Glutamatergic neuron (in vitro differentiated cells): ENCODE results near the gene ALOX15B. TPM values are rescaled to one million over a fixed set of nuclear protein-coding genes. Genes with fewer than 3 reads are reported as not detected.

ENCODE experiments used
- DNase-seq: peaks from one replicate; pipeline ENCODE4 v3.0.0; 2022
- H3K27ac Mint-ChIP-seq: one replicate; pipeline ENCODE4 v1.8.0; 2020; ENCODE audit warnings: mild to moderate bottlenecking, mixed read lengths, inconsistent platforms; ENCODE audit not compliant: unreplicated experiment
- H3K27me3 Mint-ChIP-seq: one replicate; pipeline ENCODE4 v1.8.0; 2020; ENCODE audit warnings: mild to moderate bottlenecking, moderate library complexity, mixed read lengths, inconsistent platforms; ENCODE audit not compliant: unreplicated experiment
- H3K36me3 Mint-ChIP-seq: one replicate; pipeline ENCODE4 v1.8.0; 2020; ENCODE audit warnings: mild to moderate bottlenecking, mixed read lengths, inconsistent platforms; ENCODE audit not compliant: unreplicated experiment
- H3K4me1 Mint-ChIP-seq: one replicate; pipeline ENCODE4 v1.8.0; 2020; ENCODE audit warnings: mild to moderate bottlenecking, low read depth, mixed read lengths, inconsistent platforms; ENCODE audit not compliant: unreplicated experiment
- H3K4me3 Mint-ChIP-seq: one replicate; pipeline ENCODE4 v1.8.0; 2020; ENCODE audit warnings: mild to moderate bottlenecking, mixed read lengths, inconsistent platforms; ENCODE audit not compliant: unreplicated experiment
- H3K9me3 Mint-ChIP-seq: one replicate; pipeline ENCODE4 v1.8.0; 2020; ENCODE audit warnings: mild to moderate bottlenecking, moderate library complexity, mixed read lengths, inconsistent platforms; ENCODE audit not compliant: unreplicated experiment
- total RNA-seq: library from RNA; stranded (reverse); fragmentation: NEBNext Ultra II Directional; extraction: Animal tissue kit (Norgen Biotek cat#: 25700); gene quantifications from one replicate; pipeline ENCODE4 v1.2.1, GENCODE V29; 2021; ENCODE audit not compliant: unreplicated experiment
- TF ChIP-seq, protein P1 (sequence below): fragments of 200-600 bp; sonication (generic); IDR thresholded peaks from one replicate; pipeline ENCODE4 v1.5.0; 2021; ENCODE audit not compliant: partially characterized antibody, unreplicated experiment

Gene ALOX15B
- total RNA-seq, 1 donor from 2014 or later, result not detected

DNA sequence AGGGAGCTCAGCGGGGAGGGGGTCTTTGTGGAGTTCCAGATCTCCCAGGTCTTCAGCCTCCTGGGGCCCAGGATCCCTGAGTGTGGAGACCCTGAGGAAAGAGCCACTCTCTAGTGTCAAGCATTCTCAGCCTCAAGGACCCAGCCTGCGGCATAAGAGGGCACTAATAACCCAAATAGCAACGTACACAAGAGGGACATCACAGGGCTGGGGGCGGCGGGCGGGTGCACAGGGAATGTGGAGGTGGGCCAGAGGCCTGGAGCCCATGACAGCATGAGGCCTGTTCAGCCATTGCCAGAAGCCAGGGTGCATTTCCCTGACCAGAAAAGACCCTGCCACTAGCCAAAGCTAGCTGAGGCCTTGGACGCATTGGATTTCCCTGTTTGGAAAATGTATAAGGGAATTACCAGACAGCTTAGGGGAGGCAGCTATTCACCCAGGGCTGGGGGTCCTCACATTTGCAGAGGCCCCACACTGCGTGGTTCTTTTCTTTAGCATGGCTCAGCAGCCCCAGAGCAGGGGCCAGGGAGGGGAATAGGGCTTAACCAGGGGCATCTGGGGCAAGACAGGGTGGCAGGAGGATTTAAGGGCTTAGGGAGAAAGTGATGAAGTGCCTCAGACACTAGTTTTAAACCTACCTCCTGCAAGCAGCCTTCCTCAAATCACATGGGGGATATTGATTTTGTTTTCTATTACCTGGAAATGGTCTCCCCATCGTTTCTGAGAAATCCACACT lies 13.5 kb upstream of the ALOX15B start:
- Mint-ChIP-seq H3K4me3 (no peak overlapping the region), H3K27me3 (peaks cover 11% of the 10 kb centered on the region), H3K4me1 (no peaks in the 10 kb centered on the region), H3K36me3 (no peaks in the 10 kb centered on the region), H3K27ac (no peak overlapping the region), H3K9me3 (peaks cover 1% of the 10 kb centered on the region)
- DNase-seq, result no peak
- TF ChIP-seq, protein P1, sequence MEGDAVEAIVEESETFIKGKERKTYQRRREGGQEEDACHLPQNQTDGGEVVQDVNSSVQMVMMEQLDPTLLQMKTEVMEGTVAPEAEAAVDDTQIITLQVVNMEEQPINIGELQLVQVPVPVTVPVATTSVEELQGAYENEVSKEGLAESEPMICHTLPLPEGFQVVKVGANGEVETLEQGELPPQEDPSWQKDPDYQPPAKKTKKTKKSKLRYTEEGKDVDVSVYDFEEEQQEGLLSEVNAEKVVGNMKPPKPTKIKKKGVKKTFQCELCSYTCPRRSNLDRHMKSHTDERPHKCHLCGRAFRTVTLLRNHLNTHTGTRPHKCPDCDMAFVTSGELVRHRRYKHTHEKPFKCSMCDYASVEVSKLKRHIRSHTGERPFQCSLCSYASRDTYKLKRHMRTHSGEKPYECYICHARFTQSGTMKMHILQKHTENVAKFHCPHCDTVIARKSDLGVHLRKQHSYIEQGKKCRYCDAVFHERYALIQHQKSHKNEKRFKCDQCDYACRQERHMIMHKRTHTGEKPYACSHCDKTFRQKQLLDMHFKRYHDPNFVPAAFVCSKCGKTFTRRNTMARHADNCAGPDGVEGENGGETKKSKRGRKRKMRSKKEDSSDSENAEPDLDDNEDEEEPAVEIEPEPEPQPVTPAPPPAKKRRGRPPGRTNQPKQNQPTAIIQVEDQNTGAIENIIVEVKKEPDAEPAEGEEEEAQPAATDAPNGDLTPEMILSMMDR, result no peak

DNA sequence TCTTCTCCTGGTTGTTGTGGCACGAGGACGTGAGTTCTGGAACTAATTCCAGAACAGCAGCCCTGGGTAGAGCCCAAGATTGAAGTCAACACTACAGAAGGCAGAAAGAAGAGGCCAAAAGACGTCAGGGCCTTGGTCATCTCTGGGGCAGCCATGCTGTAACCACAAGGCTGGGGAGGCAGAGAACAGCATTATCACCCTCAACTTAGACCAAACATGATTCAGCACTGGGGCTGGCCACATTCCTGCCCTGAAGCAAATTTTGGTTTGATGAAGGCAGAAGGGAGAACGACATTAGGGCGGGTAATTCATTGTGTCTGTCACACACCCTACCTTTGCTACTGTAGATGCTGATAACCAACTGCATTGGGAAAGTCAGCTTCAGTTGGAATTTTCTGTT lies 9.7 kb upstream of the ALOX15B start:
- Mint-ChIP-seq H3K4me3 (no peak overlapping the region), H3K9me3 (peaks cover 2% of the 10 kb centered on the region), H3K36me3 (no peaks in the 10 kb centered on the region), H3K27ac (no peak overlapping the region), H3K27me3 (peaks cover 2% of the 10 kb centered on the region), H3K4me1 (no peaks in the 10 kb centered on the region)
- TF ChIP-seq, protein P1, result no peak
- no peak for DNase-seq

DNA sequence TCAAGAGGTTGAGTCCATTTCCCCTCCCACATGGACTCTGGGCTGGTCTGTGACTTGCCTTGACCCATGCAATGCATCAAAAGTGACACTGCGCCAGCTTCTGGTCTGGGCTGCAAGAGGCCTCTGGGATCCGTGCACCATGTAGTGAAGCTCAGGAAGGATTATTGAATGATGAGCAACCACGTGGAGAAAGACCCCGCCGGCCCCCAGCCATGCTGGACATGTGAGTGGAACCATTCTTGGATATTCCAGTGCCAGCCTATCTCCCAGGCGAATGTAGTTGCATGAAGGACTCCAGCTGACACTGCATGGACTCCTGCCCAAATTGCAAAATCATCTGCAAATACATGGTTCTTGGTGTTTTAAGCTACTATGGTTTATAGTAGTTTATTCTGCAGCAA lies 7.6 kb upstream of the ALOX15B start:
- Mint-ChIP-seq H3K4me1 (no peaks in the 10 kb centered on the region), H3K36me3 (no peaks in the 10 kb centered on the region), H3K27ac (no peak overlapping the region), H3K27me3 (peaks cover 2% of the 10 kb centered on the region), H3K4me3 (no peak overlapping the region), H3K9me3 (peaks cover 2% of the 10 kb centered on the region)
- no peak for DNase-seq
- TF ChIP-seq, protein P1, result no peak

DNA sequence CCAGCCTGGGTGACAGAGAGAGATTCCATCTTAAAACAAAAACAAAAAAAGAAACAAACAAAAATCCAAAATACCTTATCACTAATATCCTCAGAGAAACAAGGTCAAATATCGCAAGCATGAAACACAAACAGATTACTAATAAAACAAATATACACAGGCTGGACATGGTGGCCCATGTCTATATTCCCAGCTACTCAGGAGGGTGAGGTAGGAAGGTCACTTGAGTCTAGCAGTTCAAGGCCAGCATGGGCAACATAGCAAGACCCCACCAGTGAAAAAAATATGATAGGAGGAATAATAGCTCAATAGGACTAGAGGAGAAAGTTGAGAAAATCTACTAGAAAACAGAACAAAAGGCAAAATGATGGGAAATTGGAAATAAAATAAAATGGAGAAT lies 6.9 kb upstream of the ALOX15B start:
- peaks cover 2% of the 10 kb centered on the region for H3K9me3 Mint-ChIP-seq
- H3K36me3 Mint-ChIP-seq, result no peaks in the 10 kb centered on the region

DNA sequence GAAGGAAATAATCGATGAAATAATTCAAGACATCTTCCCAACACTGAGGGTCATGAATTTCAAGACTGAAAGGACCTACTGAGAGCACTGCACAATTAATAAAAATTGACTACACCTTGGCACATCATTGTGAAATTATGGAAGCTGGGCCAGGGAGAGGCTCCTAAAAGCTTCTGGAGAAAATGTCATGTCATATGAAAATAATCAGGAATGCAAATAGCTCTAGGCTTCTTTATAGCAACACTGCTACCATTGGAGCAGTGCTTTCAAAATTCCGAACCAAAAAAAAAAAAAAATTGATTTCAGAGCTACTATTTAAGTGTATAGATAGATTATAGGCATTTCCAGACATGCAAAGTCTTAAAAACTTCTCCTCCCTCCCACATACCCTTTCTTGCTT lies 6.4 kb upstream of the ALOX15B start:
- no peak overlapping the region for H3K4me3 Mint-ChIP-seq
- no peak overlapping the region for H3K27ac Mint-ChIP-seq
- H3K36me3 Mint-ChIP-seq, result no peaks in the 10 kb centered on the region
- H3K9me3 Mint-ChIP-seq, result peaks cover 2% of the 10 kb centered on the region
- TF ChIP-seq, protein P1, result no peak
- no peak for DNase-seq
- H3K27me3 Mint-ChIP-seq, result peaks cover 2% of the 10 kb centered on the region
- no peaks in the 10 kb centered on the region for H3K4me1 Mint-ChIP-seq

More for the DNA sequence above, 6.9 kb upstream of the ALOX15B start:
- Mint-ChIP-seq H3K4me1 (no peaks in the 10 kb centered on the region), H3K27ac (no peak overlapping the region), H3K4me3 (no peak overlapping the region), H3K27me3 (peaks cover 2% of the 10 kb centered on the region)
- no peak for DNase-seq
- TF ChIP-seq, protein P1, result no peak
